Measurements from ENCODE around the gene RNF213.

GRCh38 chr17:80406146-80406545, 145.5 kb downstream of the RNF213 start:
- TF ChIP-seq CTCF (IDR thresholded peaks at IDR 0.05; ENCODE audit: low read depth, low read length), result no peak
- no peak for TF ChIP-seq POLR2A (IDR thresholded peaks at IDR 0.05; ENCODE audit: extremely low read depth, insufficient read length)
- no peak for TF ChIP-seq MAX (IDR thresholded peaks at IDR 0.05; ENCODE audit: low read depth, low read length)
- TF ChIP-seq MYC (IDR thresholded peaks at IDR 0.05; ENCODE audit: low read depth, low read length), result no peak

All from NB4 (cell line).